ENCODE results near the gene MEPE.

GRCh38 chr4:87895964-87896621 is 63.3 kb downstream of the MEPE start:
- TF ChIP-seq YY1 (tag by site-specific recombination; IDR thresholded peaks at IDR 0.05): no peak
- TF ChIP-seq ZBTB8A (tag by site-specific recombination; IDR thresholded peaks at IDR 0.05): no peak
- TF ChIP-seq CTCF (tag by site-specific recombination; IDR thresholded peaks at IDR 0.05): no peak
- TF ChIP-seq SETDB1 (IDR thresholded peaks at IDR 0.05; ENCODE audit: insufficient read length, low read length): no peak
- no peak for TF ChIP-seq ZSCAN23 (tag by site-specific recombination; IDR thresholded peaks at IDR 0.05)
- no peak for TF ChIP-seq ZNF132 (tag by site-specific recombination; IDR thresholded peaks at IDR 0.05; ENCODE audit: borderline replicate concordance)
- 0 out of 2 replicates have a peak, but pooled peaks have one; percentile 37 for TF ChIP-seq ZNF398 (tag by site-specific recombination; IDR thresholded peaks at IDR 0.05)
- TF ChIP-seq MYNN (tag by site-specific recombination; IDR thresholded peaks at IDR 0.05; ENCODE audit: borderline replicate concordance): no peak
- TF ChIP-seq ZBTB44 (tag by site-specific recombination; IDR thresholded peaks at IDR 0.05): no peak

Measured in HEK293 (cell line).